ENCODE measurements around the gene ZNF594. TPM values are rescaled to one million over a fixed set of nuclear protein-coding genes. Genes with fewer than 3 reads are reported as not detected.
"Not testable (repeated sequence)": the region's sequence is repeated elsewhere in the genome, so short reads cannot be mapped to it uniquely, and the experiment has no call there.

Gene ZNF594
- polyA plus RNA-seq, 3 donors: 1.2 to 1.5 (median 1.3) TPM

DNA sequence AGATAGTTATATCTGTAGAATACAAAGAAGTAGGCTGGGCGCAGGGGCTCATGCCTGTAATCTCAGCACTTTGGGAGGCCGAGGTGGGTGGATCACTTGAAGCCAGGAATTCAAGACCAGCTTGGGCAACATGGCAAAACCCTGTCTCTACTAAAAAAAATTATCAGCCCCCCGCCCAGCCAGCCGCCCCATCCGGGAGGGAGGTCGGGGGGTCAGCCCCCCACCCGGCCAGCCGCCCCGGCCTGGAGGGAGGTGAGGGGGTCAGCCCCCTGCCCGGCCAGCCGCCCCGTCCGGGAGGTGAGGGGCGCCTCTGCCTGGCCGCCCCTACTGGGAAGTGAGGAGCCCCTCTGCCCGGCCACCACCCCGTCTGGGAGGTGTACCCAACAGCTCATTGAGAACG is 48.8 kb downstream of the ZNF594 start:
- WGBS, 3 donors: 81 to 91% (median 90%) methylated on average over 9 to 15 of the region's 18 CpGs
- not testable (repeated sequence) for H3K27ac ChIP-seq (ENCODE audit: low read depth, low read length)

DNA sequence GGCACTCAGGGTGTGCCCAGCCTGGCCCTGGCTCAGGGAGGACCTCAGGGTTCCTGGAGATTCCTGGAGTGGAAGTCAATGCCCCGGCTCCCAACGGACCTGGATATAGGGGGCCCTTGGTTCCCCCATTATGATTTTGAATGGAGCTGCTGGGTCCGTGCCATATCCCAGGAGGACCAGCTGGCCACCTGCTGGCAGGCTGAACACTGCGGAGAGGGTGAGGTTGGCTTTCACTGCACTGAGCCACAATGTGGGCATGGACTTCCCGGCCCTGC is 52.3 kb downstream of the ZNF594 start:
- 89 to 96% (median 91%) methylated on average over 5 of the region's 5 CpGs for WGBS, 3 donors
- H3K27ac ChIP-seq (ENCODE audit: low read depth, low read length): no peak overlapping the region

GRCh38 chr17:5138616-5139457 is 52.8 kb downstream of the ZNF594 start:
- WGBS, 3 donors: 87 to 91% (median 91%) methylated on average over 23 to 24 of the region's 24 CpGs
- no peak overlapping the region for H3K27ac ChIP-seq (ENCODE audit: low read depth, low read length)

GRCh38 chr17:5138198-5138544 is 53.5 kb downstream of the ZNF594 start:
- WGBS, 3 donors: 89 to 92% (median 90%) methylated on average over 9 of the region's 9 CpGs
- not testable (repeated sequence) for H3K27ac ChIP-seq (ENCODE audit: low read depth, low read length)

GRCh38 chr17:5137511-5138197 is 54.0 kb downstream of the ZNF594 start:
- WGBS, 3 donors: 88 to 91% (median 89%) methylated on average over 11 to 15 of the region's 15 CpGs
- H3K27ac ChIP-seq (ENCODE audit: low read depth, low read length): not testable (repeated sequence)

- WGBS, 3 donors: 80 to 89% (median 88%) methylated on average over 14 of the region's 14 CpGs
- H3K27ac ChIP-seq (ENCODE audit: low read depth, low read length): not testable (repeated sequence)
Measured at GRCh38 chr17:5136580-5137412, 54.9 kb downstream of the ZNF594 start.

DNA sequence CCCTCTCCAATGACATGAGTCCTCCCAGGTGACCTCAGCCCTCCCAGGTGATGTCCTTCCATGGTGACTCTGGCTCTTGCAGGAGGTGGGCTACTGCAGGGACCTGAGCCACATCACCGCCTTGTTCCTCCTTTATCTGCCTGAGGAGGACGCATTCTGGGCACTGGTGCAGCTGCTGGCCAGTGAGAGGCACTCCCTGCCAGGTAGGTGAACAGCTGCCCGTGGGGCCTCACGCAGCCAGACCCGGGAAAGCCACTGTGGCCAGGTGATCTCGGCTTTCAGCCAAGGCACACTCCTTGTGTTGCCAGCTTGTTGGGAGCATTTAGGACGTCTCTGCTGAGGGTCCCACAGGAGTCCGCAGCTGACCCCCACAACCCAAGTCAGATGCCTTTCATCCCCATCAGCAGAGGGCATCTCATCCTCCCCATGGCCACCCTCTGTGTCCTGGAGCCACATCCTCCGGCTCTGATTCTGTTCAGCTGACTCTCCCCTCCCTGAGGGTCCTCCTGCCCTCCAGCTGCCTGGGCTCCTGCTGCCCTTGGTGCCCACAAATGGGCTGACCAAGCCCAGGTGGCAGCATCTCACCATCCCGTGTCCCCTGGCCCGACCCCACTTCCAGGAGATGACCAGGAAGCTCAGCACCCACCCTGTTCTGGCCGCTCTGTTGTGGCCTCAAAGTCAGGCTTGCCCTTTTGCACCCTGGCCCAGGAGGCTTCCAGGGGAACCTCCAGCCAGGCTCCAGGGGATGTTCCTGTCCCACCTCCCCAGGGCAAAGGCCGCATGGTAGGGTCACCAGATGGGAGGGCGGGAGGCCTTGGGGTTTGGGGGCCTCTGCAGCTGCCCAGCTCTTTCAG is 55.7 kb downstream of the ZNF594 start:
- 79 to 91% (median 84%) methylated on average over 13 to 14 of the region's 14 CpGs for WGBS, 3 donors
- no peak overlapping the region for H3K27ac ChIP-seq (ENCODE audit: low read depth, low read length)

GRCh38 chr17:5135131-5135712 is 56.4 kb downstream of the ZNF594 start:
- 74 to 81% (median 77%) methylated on average over 8 of the region's 8 CpGs for WGBS, 3 donors
- not testable (repeated sequence) for H3K27ac ChIP-seq (ENCODE audit: low read depth, low read length)

- not testable (repeated sequence) for H3K27ac ChIP-seq (ENCODE audit: low read depth, low read length)
- 79 to 89% (median 85%) methylated on average over 11 of the region's 11 CpGs for WGBS, 3 donors
Measured at GRCh38 chr17:5134571-5134970, 57.1 kb downstream of the ZNF594 start.

DNA sequence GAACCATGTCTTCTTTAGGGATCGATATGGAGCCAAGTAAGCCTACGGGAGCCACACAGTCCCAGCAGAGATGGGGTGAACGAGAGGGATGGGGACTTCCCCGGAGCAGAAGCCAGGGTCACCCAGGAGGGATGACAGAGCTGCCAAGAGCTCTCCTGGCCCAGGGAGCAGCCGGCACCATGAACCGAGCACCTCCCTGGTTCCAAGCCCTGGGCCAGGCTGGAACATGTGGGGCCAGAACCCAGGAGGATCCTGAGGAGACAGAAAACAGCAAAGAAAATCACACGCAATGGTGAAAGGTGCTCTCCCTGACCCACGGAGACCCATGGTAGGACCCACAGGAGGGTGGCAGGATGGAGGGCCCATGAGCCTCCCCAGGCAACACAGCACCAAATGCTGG is 57.7 kb downstream of the ZNF594 start:
- WGBS, 3 donors: 83 to 93% (median 87%) methylated on average over 8 of the region's 8 CpGs
- H3K27ac ChIP-seq (ENCODE audit: low read depth, low read length): not testable (repeated sequence)

- H3K27ac ChIP-seq (ENCODE audit: low read depth, low read length): no peak overlapping the region
- 66 to 79% (median 71%) methylated on average over 8 of the region's 8 CpGs for WGBS, 3 donors
Measured at GRCh38 chr17:5133311-5133710, 58.4 kb downstream of the ZNF594 start.

DNA sequence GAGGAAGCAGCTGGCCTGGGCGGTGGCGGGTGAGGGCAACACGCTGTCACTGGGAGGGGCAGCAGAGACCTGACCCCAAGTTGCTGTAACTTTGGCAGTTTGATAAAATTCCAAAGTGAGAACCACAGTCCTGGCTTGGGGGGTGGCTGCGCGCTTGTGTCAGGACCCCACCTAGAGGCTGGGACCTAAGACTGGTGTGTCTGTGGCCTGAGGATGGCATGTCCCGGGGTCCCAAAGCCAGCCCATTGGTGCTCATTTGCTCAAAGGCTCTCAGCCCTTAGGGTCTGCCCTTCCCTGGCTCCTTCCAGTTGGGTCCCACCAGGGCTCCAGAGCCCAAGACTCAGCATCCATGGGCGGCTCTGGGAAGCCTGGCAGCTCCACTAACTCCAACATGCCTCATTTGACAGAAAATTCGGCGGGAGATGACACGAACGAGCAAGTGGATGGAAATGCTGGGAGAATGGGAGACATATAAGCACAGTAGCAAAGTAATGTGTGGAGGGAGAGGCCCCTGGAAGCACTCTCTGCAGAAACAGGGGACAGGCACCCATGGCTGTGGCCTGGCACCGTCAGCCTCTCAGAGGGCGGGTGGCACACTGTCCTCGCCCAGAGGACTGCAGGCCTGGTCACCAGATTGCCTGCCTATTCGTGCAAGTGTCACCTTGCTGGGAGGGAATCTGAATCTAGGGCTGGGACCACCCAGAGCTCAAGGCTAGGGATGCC is 59.0 kb downstream of the ZNF594 start:
- H3K27ac ChIP-seq (ENCODE audit: low read depth, low read length): not testable (repeated sequence)
- WGBS, 3 donors: 87 to 94% (median 91%) methylated on average over 14 to 15 of the region's 15 CpGs

GRCh38 chr17:5131799-5132502 is 59.7 kb downstream of the ZNF594 start:
- 80 to 87% (median 86%) methylated on average over 16 of the region's 16 CpGs for WGBS, 3 donors
- not testable (repeated sequence) for H3K27ac ChIP-seq (ENCODE audit: low read depth, low read length)

GRCh38 chr17:5131146-5131715 is 60.4 kb downstream of the ZNF594 start:
- 91 to 93% (median 92%) methylated on average over 7 of the region's 7 CpGs for WGBS, 3 donors
- no peak overlapping the region for H3K27ac ChIP-seq (ENCODE audit: low read depth, low read length)

DNA sequence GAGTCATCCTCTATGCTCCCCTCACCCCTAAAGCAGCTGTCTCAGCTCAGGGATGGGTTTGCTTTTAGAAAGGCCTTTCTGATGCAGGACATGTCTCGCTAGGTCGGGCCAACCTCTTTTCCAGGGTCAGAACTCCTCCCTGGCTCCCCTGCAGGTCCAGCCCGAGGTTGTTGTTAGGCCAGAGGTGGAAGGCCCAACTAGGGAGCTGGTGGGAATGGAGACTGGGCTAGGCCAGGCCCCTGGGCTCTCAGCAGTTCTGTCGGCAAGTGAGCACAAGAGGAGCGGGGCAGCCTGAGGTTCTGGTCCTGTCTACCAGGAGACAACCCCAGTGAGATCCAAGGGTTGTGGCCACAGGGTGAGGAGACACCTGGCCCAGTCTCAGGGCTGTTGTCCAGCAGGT is 61.0 kb downstream of the ZNF594 start:
- H3K27ac ChIP-seq (ENCODE audit: low read depth, low read length): not testable (repeated sequence)
- WGBS, 3 donors: 82 to 91% (median 87%) methylated on average over 5 of the region's 5 CpGs

GRCh38 chr17:5130261-5130660 is 61.4 kb downstream of the ZNF594 start:
- WGBS, 3 donors: 88 to 94% (median 88%) methylated on average over 10 of the region's 10 CpGs
- not testable (repeated sequence) for H3K27ac ChIP-seq (ENCODE audit: low read depth, low read length)

DNA sequence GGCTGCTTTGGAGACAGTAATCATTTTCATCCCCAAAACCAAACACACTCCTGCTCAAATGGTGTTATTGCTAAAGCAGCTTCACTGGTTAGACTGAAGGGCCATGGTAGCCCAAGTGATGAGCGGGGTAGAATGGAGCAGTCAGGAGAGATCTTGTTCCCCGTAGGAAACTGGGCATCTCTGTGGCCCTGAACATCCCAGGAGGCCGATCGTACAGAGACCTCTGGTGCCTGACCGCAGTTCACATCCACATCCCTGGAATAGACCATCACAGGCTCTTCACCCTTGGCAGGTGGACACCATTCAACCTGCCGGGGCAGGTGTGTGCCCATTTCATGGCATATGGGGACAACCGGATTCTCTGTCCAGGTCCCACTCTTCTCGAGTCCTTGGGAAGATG is 61.9 kb downstream of the ZNF594 start:
- 88 to 93% (median 89%) methylated on average over 8 of the region's 8 CpGs for WGBS, 3 donors
- not testable (repeated sequence) for H3K27ac ChIP-seq (ENCODE audit: low read depth, low read length)
